DMS79 treated with DMSO at 0.1 percent for 48 hours (cell line): ENCODE measurements around the gene POLR2F.

ENCODE experiments used
- DNase-seq: peaks from one replicate; lab custom pipeline; 2025; lab: John Stamatoyannopoulos, UW

Gene POLR2F

DNA sequence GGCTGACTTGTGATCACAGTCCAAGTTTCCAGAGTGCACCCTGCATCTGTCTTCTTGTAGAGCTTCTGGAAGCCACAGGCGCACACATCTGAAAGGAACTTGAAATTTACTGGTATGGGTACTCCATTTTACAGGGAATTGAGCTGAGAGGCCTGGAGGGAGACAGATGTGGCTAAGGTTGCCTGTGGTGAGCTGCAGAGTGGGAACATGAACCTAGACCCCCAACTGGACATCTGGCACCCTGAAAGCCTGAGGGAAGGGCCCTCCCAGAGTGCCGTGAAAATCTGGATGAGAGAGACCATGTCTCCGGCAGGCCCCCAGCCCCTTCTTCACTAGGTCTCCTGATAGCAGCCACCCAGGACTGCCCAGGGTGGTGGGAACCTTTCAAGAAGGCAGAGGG lies 53.4 kb downstream of the POLR2F start:
- no peak for DNase-seq

DNA sequence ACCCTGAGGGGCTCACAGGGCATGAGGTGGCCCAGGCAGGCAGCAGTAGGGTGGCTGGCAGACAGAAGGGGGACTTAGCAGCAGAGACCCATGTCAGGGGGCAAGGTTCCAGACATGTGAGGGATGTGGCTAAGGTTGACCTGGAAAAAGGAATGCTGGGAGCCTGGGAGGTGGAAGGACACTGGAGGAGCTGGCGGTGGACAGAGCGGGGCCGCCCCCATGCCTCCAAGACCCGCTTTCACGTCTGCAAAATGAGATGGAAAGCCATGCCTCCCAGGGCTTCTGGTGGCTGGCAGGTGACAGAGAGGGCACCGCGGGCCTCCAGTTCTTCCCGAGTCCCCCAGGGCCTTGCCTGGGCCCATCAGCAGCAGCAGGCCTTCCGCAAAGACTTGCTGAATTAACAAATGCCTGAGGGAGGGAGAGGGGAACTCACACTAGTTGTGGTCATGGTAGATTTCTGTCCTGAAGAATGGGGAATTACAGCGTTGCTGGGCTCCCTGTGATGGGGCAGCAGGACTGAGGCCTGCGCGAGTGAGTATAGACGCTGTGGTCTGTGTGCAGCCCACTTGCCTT lies 53.9 kb downstream of the POLR2F start:
- no peak for DNase-seq

DNA sequence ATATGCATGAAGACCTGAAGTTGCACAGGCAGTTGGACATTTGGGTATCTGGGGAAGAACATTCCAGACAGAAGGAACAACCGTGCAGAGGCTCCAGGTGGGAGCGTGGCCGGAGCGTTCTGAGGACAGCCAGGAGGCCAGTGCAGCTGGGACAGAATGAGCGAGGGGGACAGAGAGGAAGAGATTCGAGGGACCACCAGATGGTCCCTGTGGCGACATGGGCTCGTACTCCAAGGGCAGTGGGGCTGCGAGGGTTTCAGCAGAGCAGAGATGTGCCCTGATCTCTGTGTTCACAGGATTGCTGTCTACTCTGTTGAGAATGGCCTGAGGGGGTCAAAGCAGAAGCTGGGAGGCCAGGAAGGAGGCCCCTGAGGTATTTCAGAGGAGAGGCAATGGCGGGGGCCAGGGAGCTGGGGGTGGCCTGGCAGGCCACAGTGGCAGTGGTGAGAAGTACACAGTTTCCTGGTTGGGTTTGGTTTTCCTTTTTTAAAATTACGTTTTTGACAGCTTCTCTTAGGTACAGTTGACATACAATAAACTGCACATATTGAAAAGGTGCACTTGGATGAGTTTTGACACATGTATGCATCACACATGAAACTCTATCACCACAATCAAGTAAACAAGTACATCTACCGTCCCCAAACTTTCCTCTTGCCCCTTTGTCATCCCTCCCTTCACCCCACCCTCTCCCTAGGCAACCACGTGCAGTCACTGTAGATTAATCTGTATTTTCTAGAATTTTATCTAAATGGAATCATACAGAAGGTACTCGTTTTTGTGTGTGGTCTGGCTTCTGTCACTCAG lies 55.7 kb downstream of the POLR2F start:
- no peak for DNase-seq

DNA sequence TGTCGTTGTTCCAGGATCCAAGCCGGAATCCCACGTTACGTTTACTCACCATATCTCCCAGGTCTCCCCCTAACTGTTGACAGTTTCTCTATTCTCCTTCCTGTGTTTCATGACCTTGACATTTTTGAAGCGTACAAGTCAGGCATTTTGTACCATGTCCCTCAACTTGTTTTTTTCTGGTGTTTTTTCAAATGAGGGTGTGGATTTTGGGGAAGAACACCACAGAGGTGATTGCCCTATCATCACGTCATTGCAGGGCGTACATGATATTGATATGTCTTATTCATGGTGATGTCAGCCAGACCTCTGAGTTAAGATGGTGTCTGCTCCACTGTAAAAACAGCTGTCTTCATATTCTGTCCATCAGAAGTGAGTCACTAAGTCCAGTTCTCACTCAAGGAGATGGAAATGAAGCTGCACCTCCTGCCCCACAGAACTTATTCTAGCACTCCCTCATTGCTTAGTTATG lies 59.1 kb downstream of the POLR2F start:
- no peak for DNase-seq

DNA sequence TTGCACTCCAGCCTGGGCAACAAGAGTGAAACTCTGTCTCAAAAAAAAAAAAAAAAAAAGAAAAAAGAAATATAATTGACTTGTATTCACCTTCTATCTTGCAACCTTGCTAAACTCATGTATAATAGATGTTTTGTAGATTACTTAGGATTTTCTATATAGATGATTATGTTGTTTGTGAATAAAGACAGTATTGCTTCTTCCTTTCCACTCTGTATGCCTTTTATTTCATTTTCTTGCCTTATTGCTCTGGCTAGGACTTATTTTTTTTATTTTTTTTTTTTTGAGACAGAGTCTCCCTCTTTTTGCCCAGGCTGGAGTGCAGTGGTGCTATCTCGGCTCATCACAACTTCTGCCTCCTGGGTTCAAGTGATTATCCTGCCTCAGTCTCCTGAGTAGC lies 60.6 kb downstream of the POLR2F start:
- DNase-seq: no peak

DNA sequence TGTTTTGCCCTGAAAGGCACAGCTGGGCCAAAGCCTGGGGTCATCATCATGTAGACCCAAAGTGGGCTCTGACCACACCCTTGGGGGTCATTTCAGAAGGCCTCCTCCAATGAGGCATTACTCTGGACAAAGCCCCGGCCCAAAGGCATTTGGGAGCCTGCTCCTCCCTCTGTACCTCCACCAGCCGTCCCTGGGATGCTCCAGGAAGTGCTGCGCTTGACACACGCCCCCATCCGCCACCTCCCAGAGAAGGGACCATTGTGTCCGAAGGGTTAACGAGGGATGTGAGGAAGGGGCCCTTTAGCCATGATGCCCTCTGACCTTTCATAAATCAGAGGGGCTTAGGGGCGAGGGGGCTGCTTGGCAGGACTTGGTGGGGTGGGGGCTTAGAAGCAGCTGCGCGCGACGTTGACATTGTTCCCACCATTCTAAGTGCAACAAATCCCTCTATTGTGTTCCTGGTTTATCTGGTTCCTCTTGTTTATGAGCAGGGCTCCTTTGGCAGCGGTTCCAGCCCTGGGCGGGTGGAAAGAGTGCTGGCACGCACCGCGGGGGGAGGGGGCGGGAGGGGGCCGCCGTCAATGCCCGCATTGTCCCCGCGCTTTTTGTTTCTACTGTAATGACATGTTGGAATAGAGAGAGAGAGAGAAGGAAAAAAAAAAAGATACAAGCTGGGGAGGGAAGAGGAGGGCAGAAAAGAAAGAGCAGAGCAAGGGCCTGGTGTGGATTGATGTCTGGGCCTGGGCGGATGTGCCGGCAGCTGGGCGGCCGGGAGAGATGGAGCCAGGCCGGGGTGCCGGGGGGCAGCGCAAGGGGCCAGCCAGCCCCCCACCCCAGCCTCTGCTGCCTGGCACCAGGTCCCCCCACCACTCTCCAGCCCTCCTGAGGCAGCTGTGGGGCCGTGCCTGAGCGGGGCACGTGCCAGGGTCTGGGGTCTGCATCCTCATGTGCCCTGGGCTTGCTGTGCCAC lies 63.0 kb downstream of the POLR2F start:
- no peak for DNase-seq

DNA sequence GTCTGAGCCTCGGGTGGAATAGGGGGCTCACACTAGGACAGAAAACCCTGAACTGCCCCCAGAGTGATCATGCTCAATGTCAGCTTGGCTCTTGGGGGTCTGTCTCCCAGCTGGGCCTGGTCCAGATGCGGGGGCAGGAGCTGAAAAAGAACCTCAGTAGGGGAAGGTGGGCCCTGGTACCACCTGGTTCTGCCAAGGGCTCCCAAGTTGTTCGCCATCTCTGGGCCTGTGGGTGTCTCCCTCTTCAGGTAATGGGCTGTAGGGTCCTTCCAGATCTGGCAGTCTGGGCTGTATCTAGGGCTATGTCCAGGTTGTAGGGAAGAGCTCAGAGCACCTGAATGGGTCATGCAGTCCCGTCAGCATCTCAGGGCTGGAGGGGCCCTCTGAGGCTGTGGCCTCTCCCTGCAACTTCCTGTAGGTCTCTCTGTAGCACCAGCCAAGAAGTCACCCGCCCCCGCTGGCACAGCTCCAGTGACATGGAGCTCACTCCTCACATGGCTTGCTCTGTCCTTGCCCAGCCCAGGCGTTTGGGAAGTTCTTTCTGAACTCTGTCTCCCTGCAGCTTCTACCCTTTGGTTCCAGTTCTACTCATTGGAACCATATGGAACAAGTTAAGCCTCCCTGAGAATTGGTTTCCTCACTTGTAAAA lies 63.9 kb downstream of the POLR2F start:
- DNase-seq: no peak

DNA sequence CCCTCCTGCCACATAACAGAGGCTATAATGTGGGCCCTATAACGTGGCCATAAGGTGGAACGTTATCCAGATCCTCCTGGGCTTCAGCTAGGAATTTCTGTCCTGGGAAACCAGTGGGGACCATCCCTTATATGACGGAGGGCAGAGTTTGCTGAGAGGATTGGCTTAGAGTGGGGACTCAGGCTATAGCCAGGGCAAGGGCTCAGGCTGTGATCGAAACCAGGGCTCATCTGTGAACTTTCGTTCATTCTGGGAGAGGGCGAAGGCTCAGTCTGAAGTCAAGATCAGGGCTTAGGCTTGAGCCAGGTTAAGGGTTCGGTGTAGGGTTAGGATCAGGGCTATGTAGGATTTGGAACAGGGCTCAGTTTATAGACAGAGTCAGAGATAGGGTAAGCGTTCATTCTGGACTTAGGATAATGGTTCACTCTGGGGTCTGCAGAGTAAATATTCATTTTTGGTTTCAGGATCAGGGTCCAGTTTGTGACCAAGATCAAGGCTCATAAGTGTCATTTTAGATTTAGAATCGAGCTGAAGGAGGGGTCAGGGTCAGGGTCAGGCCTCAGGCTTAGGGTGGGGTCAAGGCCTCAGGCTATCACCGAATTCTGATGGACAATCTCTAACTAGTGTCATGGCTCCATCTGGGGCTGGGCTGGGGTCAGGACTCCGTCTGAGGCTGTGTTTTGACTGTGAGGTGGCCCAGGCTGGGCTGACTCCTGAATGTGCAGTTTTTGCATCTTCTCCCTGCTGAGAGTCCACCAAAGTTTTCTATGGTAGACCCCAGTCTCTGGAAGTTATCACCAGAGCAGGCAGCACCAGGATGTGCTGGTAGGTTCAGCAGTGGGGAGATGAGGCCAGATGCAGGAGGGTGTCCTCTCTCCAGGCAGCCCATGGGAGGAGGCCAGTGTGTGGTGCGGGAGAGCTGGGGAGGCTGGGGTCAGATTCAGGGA lies 64.7 kb downstream of the POLR2F start:
- DNase-seq: no peak
